Stimulated activated CD4-positive, alpha-beta T cell treated with anti-CD3 and anti-CD28 coated beads, Interleukin-4, amount 100 ng/mL, for 24 hours (primary cell): ENCODE measurements around the gene AGBL4.
A peak's percentile ranks its signal among the peaks of the same experiment; 100 is the strongest.

Experiments used
- DNase-seq: peaks from one replicate; pipeline ENCODE4 v3.0.0-alpha.2; 2020

Gene AGBL4

GRCh38 chr1:48808496-48808895 lies 1215.3 kb downstream of the AGBL4 start:
- no peak for DNase-seq

- no peak for DNase-seq
These were observed 1216.0 kb downstream of the AGBL4 start for GRCh38 chr1:48807554-48808260.

GRCh38 chr1:48803474-48803873 lies 1220.3 kb downstream of the AGBL4 start:
- no peak for DNase-seq

GRCh38 chr1:48794816-48795215 lies 1228.9 kb downstream of the AGBL4 start:
- DNase-seq, result no peak

- DNase-seq, result no peak
These were observed 1229.9 kb downstream of the AGBL4 start for GRCh38 chr1:48793863-48794262.

- DNase-seq, result no peak
These were observed 1230.8 kb downstream of the AGBL4 start for GRCh38 chr1:48792961-48793360.

GRCh38 chr1:48790397-48790796 lies 1233.4 kb downstream of the AGBL4 start:
- no peak for DNase-seq

- no peak for DNase-seq
These were observed 1233.9 kb downstream of the AGBL4 start for GRCh38 chr1:48789903-48790302.

GRCh38 chr1:48785869-48786268 lies 1237.9 kb downstream of the AGBL4 start:
- no peak for DNase-seq

GRCh38 chr1:48784301-48784700 lies 1239.5 kb downstream of the AGBL4 start:
- no peak for DNase-seq

- no peak for DNase-seq
These were observed 1246.4 kb downstream of the AGBL4 start for GRCh38 chr1:48777219-48777895.

GRCh38 chr1:48776393-48777218 lies 1247.1 kb downstream of the AGBL4 start, which contains the start of gene BEND5:
Gene BEND5, minus strand, starts transcription at chr1:48776891. Its CDS starts 60 bp downstream, at chr1:48776831.
- DNase-seq, result peak; percentile 26

GRCh38 chr1:48775831-48776392 lies 1247.8 kb downstream of the AGBL4 start:
- no peak for DNase-seq

- DNase-seq, result no peak
These were observed 1250.6 kb downstream of the AGBL4 start for GRCh38 chr1:48773133-48773532.

- DNase-seq, result no peak
These were observed 1251.5 kb downstream of the AGBL4 start for GRCh38 chr1:48772211-48772610.

GRCh38 chr1:48771561-48771960 lies 1252.2 kb downstream of the AGBL4 start:
- no peak for DNase-seq

GRCh38 chr1:48767975-48768510 lies 1255.7 kb downstream of the AGBL4 start:
- DNase-seq, result no peak

- no peak for DNase-seq
These were observed 1258.4 kb downstream of the AGBL4 start for GRCh38 chr1:48765335-48765734.

GRCh38 chr1:48761986-48762385 lies 1261.8 kb downstream of the AGBL4 start:
- DNase-seq, result no peak

- no peak for DNase-seq
These were observed 1262.3 kb downstream of the AGBL4 start for GRCh38 chr1:48761411-48761810.

GRCh38 chr1:48760857-48761256 lies 1262.9 kb downstream of the AGBL4 start:
- DNase-seq, result no peak

- DNase-seq, result no peak
These were observed 1264.8 kb downstream of the AGBL4 start for GRCh38 chr1:48758976-48759375.

- no peak for DNase-seq
These were observed 1266.4 kb downstream of the AGBL4 start for GRCh38 chr1:48757363-48757762.
